ENCODE data around the gene SMG9. TPM values are rescaled to one million over a fixed set of nuclear protein-coding genes. Genes with fewer than 3 reads are reported as not detected.

The SMG9 gene
- total RNA-seq, 1 donor from 2014 or later = 35.0 TPM

DNA sequence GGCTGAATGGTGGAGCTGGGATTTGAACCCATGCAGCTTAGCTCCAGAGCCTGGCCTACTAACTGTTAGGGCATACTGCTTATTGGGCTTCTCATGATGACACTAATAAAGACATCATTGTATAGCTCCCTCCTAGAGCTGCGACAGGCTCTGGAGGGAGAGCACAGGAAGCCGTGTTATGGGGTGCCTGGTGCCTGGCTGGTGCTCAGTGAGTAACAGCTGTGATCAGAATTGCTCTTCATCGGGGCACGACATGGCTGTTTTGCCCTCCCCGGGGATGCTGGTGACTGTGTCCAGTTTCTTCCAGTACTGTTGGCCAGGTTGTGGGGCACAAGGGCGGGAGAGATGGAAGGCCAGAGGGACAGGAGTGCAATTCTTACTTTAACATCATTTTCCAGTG is 42.4 kb upstream of the SMG9 start:
- H3K4me2 ChIP-seq (ENCODE audit: low read length) = no peak overlapping the region
- FAIRE-seq = no peak

GRCh38 chr19:43790587-43790986 is 35.8 kb upstream of the SMG9 start:
- no peaks in the 10 kb centered on the region for H3K36me3 ChIP-seq (ENCODE audit: insufficient read depth, low read length)
- H3K79me2 ChIP-seq (ENCODE audit: insufficient read depth, low read length) = no peaks in the 10 kb centered on the region
- H3K4me3 Mint-ChIP-seq (ENCODE audit: unreplicated experiment) = no peak overlapping the region
- no peak overlapping the region for H2AFZ ChIP-seq (ENCODE audit: low read depth, low read length)
- H3K36me3 Mint-ChIP-seq (ENCODE audit: low read depth, unreplicated experiment) = no peaks in the 10 kb centered on the region
- peaks cover under 1% of the 10 kb centered on the region for H3K9me3 Mint-ChIP-seq (ENCODE audit: unreplicated experiment)
- H3K27ac ChIP-seq (ENCODE audit: low read depth, low read length) = no peak overlapping the region
- no peak overlapping the region for H3K27ac Mint-ChIP-seq (ENCODE audit: unreplicated experiment)
- H3K4me3 ChIP-seq (ENCODE audit: insufficient read depth, low read depth, low read length) = no peak overlapping the region
- no peak overlapping the region for H3K4me2 ChIP-seq (ENCODE audit: low read length)
- no peaks in the 10 kb centered on the region for H3K4me1 Mint-ChIP-seq (ENCODE audit: low read depth, unreplicated experiment)
- H3K4me1 ChIP-seq (ENCODE audit: insufficient read depth, low read length) = no peaks in the 10 kb centered on the region
- no peaks in the 10 kb centered on the region for H4K20me1 ChIP-seq (ENCODE audit: insufficient read depth, low read length)
- TF ChIP-seq CTCF (IDR thresholded peaks at IDR 0.05; ENCODE audit: insufficient read depth, low read depth, low read length) (no peak), EZH2 (IDR thresholded peaks at IDR 0.05; ENCODE audit: insufficient read depth, low read length) (no peak)
- H3K27me3 Mint-ChIP-seq (ENCODE audit: low read depth, unreplicated experiment) = peaks cover 35% of the 10 kb centered on the region
- DNase-seq (ENCODE audit: low read depth) (no peak), FAIRE-seq (no peak)
- peaks cover 11% of the 10 kb centered on the region for H3K27me3 ChIP-seq (ENCODE audit: insufficient read depth, low read length)
- no peaks in the 10 kb centered on the region for H3K9me3 ChIP-seq (ENCODE audit: insufficient read depth, low read depth, low read length)
- H3K9ac ChIP-seq (ENCODE audit: low read length) = no peak overlapping the region

More for the DNA sequence above, 42.4 kb upstream of the SMG9 start:
- no peak overlapping the region for H3K27ac Mint-ChIP-seq (ENCODE audit: unreplicated experiment)
- Histone ChIP-seq H3K27me3 (ENCODE audit: insufficient read depth, low read length) (peaks cover 22% of the 10 kb centered on the region), H3K79me2 (ENCODE audit: insufficient read depth, low read length) (no peaks in the 10 kb centered on the region), H3K36me3 (ENCODE audit: insufficient read depth, low read length) (no peaks in the 10 kb centered on the region), H3K9ac (ENCODE audit: low read length) (no peak overlapping the region), H3K9me3 (ENCODE audit: insufficient read depth, low read depth, low read length) (peaks cover 4% of the 10 kb centered on the region), H4K20me1 (ENCODE audit: insufficient read depth, low read length) (no peaks in the 10 kb centered on the region), H3K4me3 (ENCODE audit: insufficient read depth, low read depth, low read length) (no peak overlapping the region), H3K27ac (ENCODE audit: low read depth, low read length) (no peak overlapping the region), H3K4me1 (ENCODE audit: insufficient read depth, low read length) (peaks cover 6% of the 10 kb centered on the region), H2AFZ (ENCODE audit: low read depth, low read length) (no peak overlapping the region)
- no peak overlapping the region for H3K4me3 Mint-ChIP-seq (ENCODE audit: unreplicated experiment)
- H3K9me3 Mint-ChIP-seq (ENCODE audit: unreplicated experiment) = peaks cover 10% of the 10 kb centered on the region
- TF ChIP-seq CTCF (IDR thresholded peaks at IDR 0.05; ENCODE audit: insufficient read depth, low read depth, low read length) (no peak), EZH2 (IDR thresholded peaks at IDR 0.05; ENCODE audit: insufficient read depth, low read length) (no peak)
- no peaks in the 10 kb centered on the region for H3K4me1 Mint-ChIP-seq (ENCODE audit: low read depth, unreplicated experiment)
- H3K36me3 Mint-ChIP-seq (ENCODE audit: low read depth, unreplicated experiment) = no peaks in the 10 kb centered on the region
- H3K27me3 Mint-ChIP-seq (ENCODE audit: low read depth, unreplicated experiment) = peaks cover 63% of the 10 kb centered on the region
- DNase-seq (ENCODE audit: low read depth) = no peak

- peak; percentile 47 for FAIRE-seq
These were observed 34.3 kb upstream of the SMG9 start for GRCh38 chr19:43789029-43789428.

More at GRCh38 chr19:43789029-43789428, 34.3 kb upstream of the SMG9 start:
- H3K36me3 Mint-ChIP-seq (ENCODE audit: low read depth, unreplicated experiment) = no peaks in the 10 kb centered on the region
- peaks cover 2% of the 10 kb centered on the region for H3K9me3 Mint-ChIP-seq (ENCODE audit: unreplicated experiment)
- H3K27me3 Mint-ChIP-seq (ENCODE audit: low read depth, unreplicated experiment) = peaks cover 30% of the 10 kb centered on the region
- Histone ChIP-seq H3K9ac (ENCODE audit: low read length) (no peak overlapping the region), H3K9me3 (ENCODE audit: insufficient read depth, low read depth, low read length) (no peaks in the 10 kb centered on the region), H4K20me1 (ENCODE audit: insufficient read depth, low read length) (no peaks in the 10 kb centered on the region), H3K27me3 (ENCODE audit: insufficient read depth, low read length) (peaks cover 8% of the 10 kb centered on the region), H3K36me3 (ENCODE audit: insufficient read depth, low read length) (no peaks in the 10 kb centered on the region), H3K4me2 (ENCODE audit: low read length) (no peak overlapping the region), H3K4me1 (ENCODE audit: insufficient read depth, low read length) (peaks cover 14% of the 10 kb centered on the region), H2AFZ (ENCODE audit: low read depth, low read length) (no peak overlapping the region), H3K27ac (ENCODE audit: low read depth, low read length) (no peak overlapping the region), H3K79me2 (ENCODE audit: insufficient read depth, low read length) (no peaks in the 10 kb centered on the region), H3K4me3 (ENCODE audit: insufficient read depth, low read depth, low read length) (no peak overlapping the region)
- peaks cover 11% of the 10 kb centered on the region for H3K4me1 Mint-ChIP-seq (ENCODE audit: low read depth, unreplicated experiment)
- no peak overlapping the region for H3K4me3 Mint-ChIP-seq (ENCODE audit: unreplicated experiment)
- TF ChIP-seq EZH2 (IDR thresholded peaks at IDR 0.05; ENCODE audit: insufficient read depth, low read length) (no peak), CTCF (IDR thresholded peaks at IDR 0.05; ENCODE audit: insufficient read depth, low read depth, low read length) (no peak)
- H3K27ac Mint-ChIP-seq (ENCODE audit: unreplicated experiment) = no peak overlapping the region
- DNase-seq (ENCODE audit: low read depth) = peak; percentile 29

Measured in astrocyte (in vitro differentiated cells and primary cell).